Mucosa of stomach (tissue), 1 donor: Measurements from ENCODE around the gene SPANXN2.
"Not testable (repeated sequence)": the region's sequence is repeated elsewhere in the genome, so short reads cannot be mapped to it uniquely, and the experiment has no call there.

Experiments used
- H3K27me3 ChIP-seq: one replicate; pipeline ENCODE4 v1.7.0; 2013; ENCODE audit warnings: mild to moderate bottlenecking, low read length; ENCODE audit not compliant: control insufficient read depth, insufficient read depth
- H3K36me3 ChIP-seq: one replicate; pipeline ENCODE4 v1.7.0; 2013; ENCODE audit warnings: low read length; ENCODE audit not compliant: control insufficient read depth, insufficient read depth
- H3K4me1 ChIP-seq: one replicate; pipeline ENCODE4 v1.7.0; 2013; ENCODE audit warnings: mild to moderate bottlenecking, low read length; ENCODE audit not compliant: control insufficient read depth, insufficient read depth
- H3K4me3 ChIP-seq: one replicate; pipeline ENCODE4 v1.7.0; 2013; ENCODE audit warnings: low read length
- H3K9ac ChIP-seq: one replicate; pipeline ENCODE4 v1.7.0; 2013; ENCODE audit warnings: mild to moderate bottlenecking, low read length, moderate library complexity
- H3K9me3 ChIP-seq: one replicate; pipeline ENCODE4 v1.7.0; 2013; ENCODE audit warnings: mild to moderate bottlenecking, low read length, moderate library complexity; ENCODE audit not compliant: control insufficient read depth
- donor health status: Pancreatic carcinoma.

SPANXN2 gene, protein sequence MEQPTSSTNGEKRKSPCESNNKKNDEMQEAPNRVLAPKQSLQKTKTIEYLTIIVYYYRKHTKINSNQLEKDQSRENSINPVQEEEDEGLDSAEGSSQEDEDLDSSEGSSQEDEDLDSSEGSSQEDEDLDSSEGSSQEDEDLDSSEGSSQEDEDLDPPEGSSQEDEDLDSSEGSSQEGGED

GRCh38 chrX:143720652-143721051 lies at the start of gene SPANXN2:
Gene SPANXN2 (minus strand): TSS chrX:143720752. CDS start chrX:143720668, 84 bp downstream.
- H3K27me3 ChIP-seq, H3K4me3 ChIP-seq, H3K4me1 ChIP-seq, H3K9me3 ChIP-seq, H3K9ac ChIP-seq, H3K36me3 ChIP-seq: not testable (repeated sequence)

GRCh38 chrX:143768976-143769375 lies 48.4 kb upstream of the SPANXN2 start:
- H3K36me3 ChIP-seq, result no peaks in the 10 kb centered on the region
- no peak overlapping the region for H3K9ac ChIP-seq
- no peak overlapping the region for H3K4me3 ChIP-seq
- no peaks in the 10 kb centered on the region for H3K27me3 ChIP-seq
- H3K9me3 ChIP-seq, result no peaks in the 10 kb centered on the region
- no peaks in the 10 kb centered on the region for H3K4me1 ChIP-seq

- not testable (repeated sequence) for H3K9ac ChIP-seq, H3K27me3 ChIP-seq, H3K4me3 ChIP-seq, H3K36me3 ChIP-seq, H3K9me3 ChIP-seq, H3K4me1 ChIP-seq
Measured at GRCh38 chrX:143767789-143768188, 47.2 kb upstream of the SPANXN2 start.

- H3K9me3 ChIP-seq, result no peaks in the 10 kb centered on the region
- no peak overlapping the region for H3K9ac ChIP-seq
- H3K4me3 ChIP-seq, result no peak overlapping the region
- H3K4me1 ChIP-seq, result no peaks in the 10 kb centered on the region
- no peaks in the 10 kb centered on the region for H3K27me3 ChIP-seq
- H3K36me3 ChIP-seq, result no peaks in the 10 kb centered on the region
Measured at GRCh38 chrX:143757887-143758286, 37.3 kb upstream of the SPANXN2 start.

- Histone ChIP-seq H3K9ac (no peak overlapping the region), H3K27me3 (no peaks in the 10 kb centered on the region), H3K9me3 (no peaks in the 10 kb centered on the region), H3K4me1 (no peaks in the 10 kb centered on the region), H3K4me3 (no peak overlapping the region), H3K36me3 (no peaks in the 10 kb centered on the region)
Measured at GRCh38 chrX:143757375-143757774, 36.8 kb upstream of the SPANXN2 start.

DNA sequence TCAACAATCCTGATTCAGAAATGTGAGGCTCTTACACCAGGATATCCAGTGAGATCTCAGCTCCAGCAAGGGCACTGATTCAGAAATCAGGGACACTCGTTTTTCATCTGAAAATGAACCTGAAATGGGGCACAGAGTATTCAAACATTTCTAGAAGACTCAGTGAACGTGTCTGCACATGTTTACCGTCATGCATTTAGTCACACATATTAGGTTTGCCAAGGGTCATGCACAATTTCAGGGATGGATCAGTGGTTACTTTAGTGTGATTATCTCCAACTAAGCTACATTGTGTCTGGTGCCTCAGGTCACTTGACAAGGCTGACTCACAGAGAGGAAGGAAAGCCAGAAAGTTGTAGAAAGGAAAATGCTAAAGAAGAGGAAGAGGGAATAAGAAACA lies 33.6 kb upstream of the SPANXN2 start:
- Histone ChIP-seq H3K9me3 (no peaks in the 10 kb centered on the region), H3K4me1 (no peaks in the 10 kb centered on the region), H3K4me3 (no peak overlapping the region), H3K36me3 (no peaks in the 10 kb centered on the region), H3K27me3 (no peaks in the 10 kb centered on the region), H3K9ac (no peak overlapping the region)

GRCh38 chrX:143733866-143734265 lies 13.3 kb upstream of the SPANXN2 start:
- H3K36me3 ChIP-seq, result no peaks in the 10 kb centered on the region
- H3K9ac ChIP-seq, result no peak overlapping the region
- H3K9me3 ChIP-seq, result no peaks in the 10 kb centered on the region
- H3K4me3 ChIP-seq, result no peak overlapping the region
- no peaks in the 10 kb centered on the region for H3K4me1 ChIP-seq
- H3K27me3 ChIP-seq, result no peaks in the 10 kb centered on the region

- no peaks in the 10 kb centered on the region for H3K27me3 ChIP-seq
- no peak overlapping the region for H3K4me3 ChIP-seq
- H3K36me3 ChIP-seq, result no peaks in the 10 kb centered on the region
- H3K9ac ChIP-seq, result no peak overlapping the region
- H3K4me1 ChIP-seq, result no peaks in the 10 kb centered on the region
- H3K9me3 ChIP-seq, result no peaks in the 10 kb centered on the region
Measured at GRCh38 chrX:143726296-143726695, 5.7 kb upstream of the SPANXN2 start.

DNA sequence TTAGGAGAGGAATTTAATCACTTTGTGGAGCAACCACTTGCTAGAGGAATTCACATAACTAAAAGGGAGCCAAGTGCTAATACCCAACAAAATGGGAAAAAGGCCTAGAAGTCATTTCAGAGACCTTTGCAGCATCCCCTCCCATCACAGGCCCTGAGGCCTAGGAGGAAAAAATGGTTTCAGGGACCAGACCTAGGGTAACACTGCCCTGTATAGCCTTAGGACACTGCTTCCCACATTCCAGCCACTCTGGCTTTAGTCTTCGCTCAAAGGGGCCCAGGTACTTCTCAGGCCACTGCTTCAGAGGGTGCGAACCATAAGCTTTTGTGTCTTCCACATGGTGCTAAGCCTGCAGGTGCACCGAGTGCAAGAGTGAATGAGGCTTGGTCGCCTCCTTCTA lies 19.1 kb downstream of the SPANXN2 start:
- Histone ChIP-seq H3K9ac (no peak overlapping the region), H3K4me3 (no peak overlapping the region), H3K9me3 (no peaks in the 10 kb centered on the region), H3K36me3 (no peaks in the 10 kb centered on the region), H3K4me1 (no peaks in the 10 kb centered on the region), H3K27me3 (no peaks in the 10 kb centered on the region)

- no peaks in the 10 kb centered on the region for H3K9me3 ChIP-seq
- H3K9ac ChIP-seq, result no peak overlapping the region
- no peaks in the 10 kb centered on the region for H3K27me3 ChIP-seq
- H3K36me3 ChIP-seq, result no peaks in the 10 kb centered on the region
- H3K4me3 ChIP-seq, result no peak overlapping the region
- H3K4me1 ChIP-seq, result no peaks in the 10 kb centered on the region
Measured at GRCh38 chrX:143694885-143695284, 25.7 kb downstream of the SPANXN2 start.

- H3K36me3 ChIP-seq, result no peaks in the 10 kb centered on the region
- no peak overlapping the region for H3K4me3 ChIP-seq
- no peak overlapping the region for H3K9ac ChIP-seq
- no peaks in the 10 kb centered on the region for H3K27me3 ChIP-seq
- H3K9me3 ChIP-seq, result no peaks in the 10 kb centered on the region
- H3K4me1 ChIP-seq, result no peaks in the 10 kb centered on the region
Measured at GRCh38 chrX:143683486-143683885, 37.1 kb downstream of the SPANXN2 start.

DNA sequence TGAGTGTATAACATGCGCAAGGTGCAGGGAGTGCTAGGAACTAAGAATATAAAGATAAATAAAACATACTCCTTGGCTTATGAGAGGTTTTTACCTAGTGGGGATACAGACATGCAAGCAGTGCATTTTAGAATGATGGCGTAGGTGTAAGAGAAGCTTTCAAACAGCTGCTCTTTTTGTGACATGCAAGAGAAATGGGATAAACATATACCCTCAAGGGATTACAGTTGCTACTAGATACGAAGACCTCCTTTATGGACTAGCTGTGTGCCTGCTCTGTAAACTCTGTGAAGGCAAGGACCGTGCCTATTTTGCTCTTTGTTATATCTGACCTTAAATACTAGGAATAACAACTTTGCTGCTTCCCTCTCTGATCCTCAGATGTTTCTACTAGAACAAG lies 45.6 kb downstream of the SPANXN2 start:
- no peak overlapping the region for H3K4me3 ChIP-seq
- no peaks in the 10 kb centered on the region for H3K4me1 ChIP-seq
- H3K36me3 ChIP-seq, result no peaks in the 10 kb centered on the region
- no peak overlapping the region for H3K9ac ChIP-seq
- H3K9me3 ChIP-seq, result no peaks in the 10 kb centered on the region
- H3K27me3 ChIP-seq, result no peaks in the 10 kb centered on the region

GRCh38 chrX:143669395-143669794 lies 51.2 kb downstream of the SPANXN2 start:
- no peaks in the 10 kb centered on the region for H3K36me3 ChIP-seq
- H3K27me3 ChIP-seq, result no peaks in the 10 kb centered on the region
- no peak overlapping the region for H3K9ac ChIP-seq
- no peaks in the 10 kb centered on the region for H3K9me3 ChIP-seq
- H3K4me1 ChIP-seq, result no peaks in the 10 kb centered on the region
- no peak overlapping the region for H3K4me3 ChIP-seq
